RWPE2 (cell line): ENCODE results near the gene HEXB.
A peak's percentile ranks its signal among the peaks of the same experiment; 100 is the strongest.

Experiments used
- ATAC-seq: fragments of 200-7000 bp; cut with Tn5 transposase; 3 replicates; pipeline ENCODE4 v1.9.1; 2021; ENCODE audit warnings: low read depth
- DNase-seq: peaks from one replicate; pipeline ENCODE4 v3.0.0-alpha.2; 2020; ENCODE audit warnings: low spot score
- H3K27ac ChIP-seq: fragments of 450-650 bp; 2 replicates; pipeline ENCODE4 v1.5.1; 2017; ENCODE audit warnings: mild to moderate bottlenecking; ENCODE audit not compliant: poor library complexity, severe bottlenecking
- H3K27me3 ChIP-seq: fragments of 250-450 bp; sonication (Bioruptor Pico); 2 replicates; pipeline ENCODE4 v1.5.1; 2021; ENCODE audit warnings: mild to moderate bottlenecking, moderate library complexity; ENCODE audit not compliant: insufficient read depth, poor library complexity, severe bottlenecking
- H3K36me3 ChIP-seq: fragments of 250-450 bp; sonication (Bioruptor Pico); 2 replicates; pipeline ENCODE4 v1.5.1; 2020; ENCODE audit warnings: low read depth, mild to moderate bottlenecking, moderate library complexity
- H3K4me1 ChIP-seq: fragments of 250-450 bp; sonication (Bioruptor Pico); 2 replicates; pipeline ENCODE4 v1.5.1; 2021; ENCODE audit warnings: mild to moderate bottlenecking, moderate library complexity; ENCODE audit not compliant: insufficient read depth, poor library complexity, severe bottlenecking
- H3K4me3 ChIP-seq: fragments of 250-450 bp; sonication (Bioruptor Pico); 2 replicates; pipeline ENCODE4 v1.5.1; 2021; ENCODE audit warnings: mild to moderate bottlenecking, moderate library complexity; ENCODE audit not compliant: severe bottlenecking
- H3K9me3 ChIP-seq: fragments of 250-450 bp; sonication (Bioruptor Pico); 2 replicates; pipeline ENCODE4 v1.5.1; 2021; ENCODE audit warnings: mild to moderate bottlenecking, moderate library complexity; ENCODE audit not compliant: severe bottlenecking
- CTCF ChIP-seq: fragments of 450-650 bp; IDR thresholded peaks from one replicate; pipeline ENCODE4 v1.5.1; 2017; ENCODE audit warnings: mild to moderate bottlenecking, moderate library complexity; ENCODE audit not compliant: poor library complexity, severe bottlenecking

The HEXB gene

GRCh38 chr5:74638970-74639806, 45.8 kb upstream of the HEXB start:
- TF ChIP-seq CTCF, result no peak
- Histone ChIP-seq H3K27ac (peak overlapping the region; percentile 94), H3K9me3 (no peaks in the 10 kb centered on the region), H3K27me3 (no peaks in the 10 kb centered on the region), H3K4me3 (peak overlapping the region; percentile 93), H3K4me1 (peaks cover 40% of the 10 kb centered on the region), H3K36me3 (peaks cover 31% of the 10 kb centered on the region)
- ATAC-seq (0 out of 3 replicates have a peak, but pooled peaks have one; percentile 1), DNase-seq (no peak)

DNA sequence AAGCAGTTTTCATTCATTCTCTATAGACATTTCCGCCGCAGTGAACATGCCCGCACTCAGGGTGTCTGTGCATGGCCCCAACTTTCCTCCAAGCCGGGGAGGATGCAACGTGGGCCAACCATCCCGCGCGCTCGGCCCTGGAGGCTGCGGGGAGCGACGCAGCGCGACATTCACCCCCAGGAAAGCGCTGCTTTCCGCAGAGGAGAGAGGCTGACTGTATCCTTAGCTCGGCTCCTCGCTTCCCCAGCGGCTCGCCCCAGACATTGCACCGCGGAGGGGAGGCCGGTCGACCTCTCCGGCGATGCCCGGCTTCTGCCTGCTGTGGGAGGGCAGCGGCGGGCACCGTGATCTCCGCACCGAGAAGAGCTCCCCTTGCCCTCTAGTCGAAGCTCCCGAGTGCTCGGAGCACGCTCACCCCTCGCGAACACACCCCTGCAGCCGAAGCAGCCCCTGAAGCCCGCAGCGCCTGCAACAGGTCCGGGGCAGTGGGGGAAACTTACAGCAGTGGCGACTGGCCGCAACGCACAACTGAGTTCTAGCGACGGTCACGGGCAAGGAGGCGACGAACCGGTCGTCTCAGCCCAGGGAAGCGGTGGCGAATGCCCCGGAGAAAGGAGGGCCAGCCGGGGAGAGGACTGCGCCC, 45.1 kb upstream of the HEXB start:
- Histone ChIP-seq H3K36me3 (peaks cover 24% of the 10 kb centered on the region), H3K27ac (peak overlapping the region; percentile 94), H3K4me3 (peak overlapping the region; percentile 93), H3K27me3 (no peaks in the 10 kb centered on the region), H3K4me1 (peaks cover 39% of the 10 kb centered on the region), H3K9me3 (no peaks in the 10 kb centered on the region)
- DNase-seq (no peak), ATAC-seq (peak; percentile 4)
- no peak for TF ChIP-seq CTCF

DNA sequence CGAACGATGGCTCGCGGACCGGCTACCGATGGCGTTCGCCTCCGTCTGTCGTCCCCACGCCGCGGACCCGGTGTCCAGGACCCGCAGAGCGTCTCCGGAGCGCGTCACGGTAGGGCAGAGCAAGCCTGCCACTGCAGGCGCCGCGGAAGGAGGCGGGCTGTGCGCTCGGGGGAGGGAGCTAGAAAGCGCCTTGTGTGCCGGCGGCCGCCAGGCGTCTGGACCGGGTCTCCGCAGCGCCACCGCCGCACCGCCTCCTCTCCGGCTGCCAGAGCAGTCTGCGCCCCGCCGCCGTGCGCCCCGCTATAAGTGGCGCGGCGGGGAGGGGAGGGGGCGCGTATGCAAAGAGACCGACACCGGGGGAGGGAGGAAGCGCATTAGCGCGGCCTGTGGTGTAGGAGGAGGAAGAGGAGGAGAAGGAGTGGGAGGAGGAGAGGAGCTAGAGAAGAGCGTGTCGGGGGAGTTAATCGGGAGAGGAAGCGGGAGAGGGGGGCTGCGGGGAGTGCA, 44.5 kb upstream of the HEXB start, which contains the start of gene ENC1:
ENC1 (minus strand) TSS at position 279 of the 504 bp plus-strand sequence. CDS start 4,243 bp downstream, outside the sequence.
- H3K9me3 ChIP-seq, result no peaks in the 10 kb centered on the region
- peak; percentile 56 for TF ChIP-seq CTCF
- DNase-seq, result peak; percentile 95
- peak within 1 kb of the TSS; percentile 94 for H3K27ac ChIP-seq
- peaks cover 39% of the 10 kb centered on the region for H3K4me1 ChIP-seq
- peak within 1 kb of the TSS; percentile 93 for H3K4me3 ChIP-seq
- no peaks in the 10 kb centered on the region for H3K27me3 ChIP-seq
- H3K36me3 ChIP-seq, result peaks cover 18% of the 10 kb centered on the region
- peak; percentile 61 for ATAC-seq

GRCh38 chr5:74640954-74641734, 43.9 kb upstream of the HEXB start:
- no peak for TF ChIP-seq CTCF
- peak; percentile 95 for DNase-seq
- peak; percentile 35 for ATAC-seq
- Histone ChIP-seq H3K27ac (peak overlapping the region; percentile 94), H3K4me3 (peak overlapping the region; percentile 93), H3K36me3 (peaks cover 12% of the 10 kb centered on the region), H3K4me1 (peaks cover 39% of the 10 kb centered on the region), H3K9me3 (no peaks in the 10 kb centered on the region), H3K27me3 (no peaks in the 10 kb centered on the region)
